Measurements from ENCODE around the gene LUC7L.
"Not testable (repeated sequence)": the region's sequence is repeated elsewhere in the genome, so short reads cannot be mapped to it uniquely, and the experiment has no call there.

The LUC7L gene

GRCh38 chr16:179211-180092 lies 49.8 kb downstream of the LUC7L start:
- no peak for DNase-seq (ENCODE audit: low read depth)

- no peak for DNase-seq (ENCODE audit: low read depth)
These were observed 50.6 kb downstream of the LUC7L start for GRCh38 chr16:178668-179015.

- no peak for DNase-seq (ENCODE audit: low read depth)
These were observed 51.1 kb downstream of the LUC7L start for GRCh38 chr16:177981-178667.

- no peak for DNase-seq (ENCODE audit: low read depth)
These were observed 51.8 kb downstream of the LUC7L start for GRCh38 chr16:177394-177822.

GRCh38 chr16:176477-177382 lies 52.5 kb downstream of the LUC7L start, which contains the start of gene HBA1:
Gene HBA1 (plus strand): TSS chr16:176680. CDS start chr16:176717, 37 bp downstream.
- DNase-seq (ENCODE audit: low read depth), result not testable (repeated sequence)

GRCh38 chr16:176006-176405 lies 53.2 kb downstream of the LUC7L start:
- DNase-seq (ENCODE audit: low read depth), result not testable (repeated sequence)

- no peak for DNase-seq (ENCODE audit: low read depth)
These were observed 54.0 kb downstream of the LUC7L start for GRCh38 chr16:175011-175949.

- not testable (repeated sequence) for DNase-seq (ENCODE audit: low read depth)
These were observed 55.1 kb downstream of the LUC7L start for GRCh38 chr16:173928-174769.

- not testable (repeated sequence) for DNase-seq (ENCODE audit: low read depth)
These were observed 55.9 kb downstream of the LUC7L start for GRCh38 chr16:173211-173854.

- DNase-seq (ENCODE audit: low read depth), result not testable (repeated sequence)
These were observed 56.8 kb downstream of the LUC7L start, which contains the start of gene HBA2 for GRCh38 chr16:172374-172941. Gene HBA2 (plus strand): TSS chr16:172876. CDS start chr16:172913, 37 bp downstream.

- DNase-seq (ENCODE audit: low read depth), result no peak
These were observed 58.5 kb downstream of the LUC7L start for GRCh38 chr16:170788-171187.

GRCh38 chr16:170088-170507 lies 59.2 kb downstream of the LUC7L start:
- not testable (repeated sequence) for DNase-seq (ENCODE audit: low read depth)

- no peak for DNase-seq (ENCODE audit: low read depth)
These were observed 60.2 kb downstream of the LUC7L start for GRCh38 chr16:169014-169413.

GRCh38 chr16:168424-168823 lies 60.8 kb downstream of the LUC7L start:
- DNase-seq (ENCODE audit: low read depth), result no peak

GRCh38 chr16:167122-167690 lies 62.0 kb downstream of the LUC7L start:
- DNase-seq (ENCODE audit: low read depth), result no peak

- no peak for DNase-seq (ENCODE audit: low read depth)
These were observed 62.7 kb downstream of the LUC7L start for GRCh38 chr16:166375-167121.

GRCh38 chr16:165539-166374 lies 63.5 kb downstream of the LUC7L start, which contains the start of gene HBM:
Gene HBM (plus strand): TSS chr16:165978. CDS start chr16:165998, 20 bp downstream.
- DNase-seq (ENCODE audit: low read depth), result no peak

All from stimulated activated CD8-positive, alpha-beta memory T cell treated with anti-CD3 and anti-CD28 coated beads, Interleukin-15, amount 100 ng/mL, for 1 hour (primary cell).